OCI-LY7 (cell line): ENCODE measurements around the gene SLCO1A2. TPM values are rescaled to one million over a fixed set of nuclear protein-coding genes. Genes with fewer than 3 reads are reported as not detected.
A peak's percentile ranks its signal among the peaks of the same experiment; 100 is the strongest.
"Not testable (repeated sequence)": the region's sequence is repeated elsewhere in the genome, so short reads cannot be mapped to it uniquely, and the experiment has no call there.

ENCODE experiments used
- Bru-seq: library from RNA; stranded (reverse); fragments of 400-500 nt; gene quantifications from one replicate; lab custom pipeline; 2021; lab: Mats Ljungman, UMichigan
- BruChase-seq, 2 experiments: library from RNA; stranded (reverse); fragments of 400-500 nt; gene quantifications; one replicate each; lab custom pipeline; 2021; lab: Mats Ljungman, UMichigan
- BruUV-seq: library from RNA; stranded (reverse); fragments of 400-500 nt; replicated peaks from 2 replicates; lab custom pipeline; 2021; lab: Mats Ljungman, UMichigan
- CTCF ChIA-PET: fragments of 300-600 bp; sonication (Branson Sonifier 250); formaldehyde crosslinking; loops from one replicate; lab custom pipeline; 2022; ENCODE audit warnings: antibody characterized with exemption; ENCODE audit not compliant: unreplicated experiment; lab: Charles Lee
- POLR2A ChIA-PET: fragments of 300-600 bp; sonication (Branson Sonifier 250); formaldehyde crosslinking; loops from one replicate; lab custom pipeline; 2022; ENCODE audit warnings: antibody characterized with exemption; lab: Charles Lee
- DNase-seq: peaks from one replicate; pipeline ENCODE4 v3.0.0-alpha.2; 2015; ENCODE audit warnings: low spot score
- H2AFZ ChIP-seq: fragments of 200-600 bp; sonication (generic), shearing (Covaris generic); 2 replicates; pipeline ENCODE4 v1.6.1; 2014; ENCODE audit warnings: mild to moderate bottlenecking, antibody characterized with exemption, low read length, moderate library complexity
- H3K27ac ChIP-seq: fragments of 200-600 bp; sonication (generic); 2 replicates; pipeline ENCODE4 v1.5.1; 2014; ENCODE audit warnings: mixed run types, low read depth, mild to moderate bottlenecking, moderate library complexity, low read length, inconsistent platforms; ENCODE audit not compliant: poor library complexity, severe bottlenecking
- H3K36me3 ChIP-seq: fragments of 200-600 bp; sonication (generic); 2 replicates; pipeline ENCODE4 v1.6.1; 2014; ENCODE audit warnings: mild to moderate bottlenecking, antibody characterized with exemption, low read length, moderate library complexity, mixed read lengths; ENCODE audit not compliant: insufficient read depth
- H3K4me1 ChIP-seq: fragments of 200-600 bp; sonication (generic); 2 replicates; pipeline ENCODE4 v1.5.1; 2014; ENCODE audit warnings: mild to moderate bottlenecking, low read length; ENCODE audit not compliant: insufficient read depth, poor library complexity, severe bottlenecking
- H3K4me2 ChIP-seq: fragments of 200-600 bp; sonication (generic); 2 replicates; pipeline ENCODE4 v1.6.1; 2014; ENCODE audit warnings: mild to moderate bottlenecking, low read length
- H3K4me3 ChIP-seq: fragments of 200-600 bp; sonication (generic); 2 replicates; pipeline ENCODE4 v1.5.1; 2014; ENCODE audit warnings: mild to moderate bottlenecking, low read depth, low read length; ENCODE audit not compliant: poor library complexity, severe bottlenecking
- H3K79me2 ChIP-seq: fragments of 200-600 bp; sonication (generic); 2 replicates; pipeline ENCODE4 v1.6.1; 2016; ENCODE audit warnings: low read depth, mild to moderate bottlenecking, low read length, moderate library complexity, mixed read lengths; ENCODE audit not compliant: insufficient read depth
- H3K9me2 ChIP-seq: fragments of 200-600 bp; sonication (generic); 2 replicates; pipeline ENCODE4 v1.6.1; 2016; ENCODE audit warnings: mild to moderate bottlenecking, low read length, mixed read lengths; ENCODE audit not compliant: insufficient read depth
- H3K9me3 ChIP-seq: fragments of 200-600 bp; sonication (generic); 2 replicates; pipeline ENCODE4 v1.6.1; 2014; ENCODE audit warnings: mild to moderate bottlenecking, mixed run types, low read length, mixed read lengths
- H4K20me1 ChIP-seq: fragments of 200-600 bp; sonication (generic); 2 replicates; pipeline ENCODE4 v1.6.1; 2014; ENCODE audit warnings: mild to moderate bottlenecking, antibody characterized with exemption, low read length, moderate library complexity, mixed read lengths; ENCODE audit not compliant: insufficient read depth
- CTCF ChIP-seq: fragments of 200-600 bp; sonication (generic); conservative IDR thresholded peaks from 2 replicates; pipeline ENCODE4 v1.5.1; 2014; ENCODE audit warnings: mild to moderate bottlenecking, antibody characterized with exemption, low read length, moderate library complexity, mixed read lengths
- EZH2phosphoT487 ChIP-seq: fragments of 200-600 bp; sonication (generic); IDR thresholded peaks from 2 replicates; pipeline ENCODE4 v1.6.1; 2018; ENCODE audit warnings: low read depth, borderline replicate concordance, mild to moderate bottlenecking, mixed run types, antibody characterized with exemption, low read length, moderate library complexity, mixed read lengths
- intact Hi-C: fragments of 100-400 bp; cut with micrococcal nuclease; formaldehyde crosslinking; loops from one replicate; pipeline ENCODE4 v1.10.0; 2022; ENCODE audit not compliant: unreplicated experiment
- long read RNA-seq: library from polyadenylated mRNA; stranded (forward); transcript quantifications from one replicate; pipeline ENCODE4 v2.0.0, GENCODE V29; 2022
- total RNA-seq, 2 experiments: library from RNA; depleted of rRNA in 1 of 2; stranded (reverse); fragments of >200 nt in 1 of 2; shearing (Covaris generic) in 1 of 2; gene quantifications; 2 replicates each; pipeline ENCODE4 v1.2.3, GENCODE V29; 2014 to 2022

Gene SLCO1A2, protein sequence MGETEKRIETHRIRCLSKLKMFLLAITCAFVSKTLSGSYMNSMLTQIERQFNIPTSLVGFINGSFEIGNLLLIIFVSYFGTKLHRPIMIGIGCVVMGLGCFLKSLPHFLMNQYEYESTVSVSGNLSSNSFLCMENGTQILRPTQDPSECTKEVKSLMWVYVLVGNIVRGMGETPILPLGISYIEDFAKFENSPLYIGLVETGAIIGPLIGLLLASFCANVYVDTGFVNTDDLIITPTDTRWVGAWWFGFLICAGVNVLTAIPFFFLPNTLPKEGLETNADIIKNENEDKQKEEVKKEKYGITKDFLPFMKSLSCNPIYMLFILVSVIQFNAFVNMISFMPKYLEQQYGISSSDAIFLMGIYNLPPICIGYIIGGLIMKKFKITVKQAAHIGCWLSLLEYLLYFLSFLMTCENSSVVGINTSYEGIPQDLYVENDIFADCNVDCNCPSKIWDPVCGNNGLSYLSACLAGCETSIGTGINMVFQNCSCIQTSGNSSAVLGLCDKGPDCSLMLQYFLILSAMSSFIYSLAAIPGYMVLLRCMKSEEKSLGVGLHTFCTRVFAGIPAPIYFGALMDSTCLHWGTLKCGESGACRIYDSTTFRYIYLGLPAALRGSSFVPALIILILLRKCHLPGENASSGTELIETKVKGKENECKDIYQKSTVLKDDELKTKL
- total RNA-seq (2014; rRNA removed; shearing (Covaris generic)) (not detected in 2 replicates), total RNA-seq (2022) (not detected in 2 replicates), Bru-seq, nascent RNA (not detected), BruChase-seq, experiment 1, labeled RNA remaining after a 6-hour chase (percentile 4 among the genes with signal in this experiment), BruChase-seq, experiment 2, labeled RNA remaining after a 2-hour chase (percentile 1 among the genes with signal in this experiment)
- long read RNA-seq: 0 reads

DNA sequence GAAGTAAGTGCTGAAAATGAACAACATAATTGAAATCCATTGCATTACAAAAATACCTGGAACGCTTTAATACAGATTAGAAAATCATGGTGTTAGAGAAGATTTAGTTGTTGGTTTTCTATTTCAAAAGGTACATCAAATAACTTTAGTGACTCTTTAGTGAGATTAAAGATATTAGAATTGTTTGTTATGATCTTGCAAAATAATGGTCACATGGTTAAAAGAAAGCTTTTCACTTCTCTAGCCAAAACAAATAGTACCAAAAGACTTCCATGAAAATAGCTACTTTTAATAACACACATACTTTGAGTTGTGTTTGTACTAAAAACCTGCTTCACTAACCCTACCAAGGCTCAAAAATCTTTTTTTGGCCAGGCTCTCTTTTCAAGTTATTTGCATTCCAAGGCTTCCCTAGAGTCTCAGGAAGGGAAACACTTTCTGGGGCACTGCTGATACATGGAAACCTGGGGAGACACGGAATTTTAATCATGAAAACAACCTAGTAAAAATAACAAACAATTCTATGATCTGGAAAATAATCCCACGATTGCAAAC, at the start of gene SLCO1A2:
TSS of gene SLCO1A2 (minus strand) at position 147 of the 555 bp plus-strand sequence. CDS start 270 bp downstream, outside the sequence.
- no peaks in the 10 kb centered on the region for H3K4me1 ChIP-seq

DNA sequence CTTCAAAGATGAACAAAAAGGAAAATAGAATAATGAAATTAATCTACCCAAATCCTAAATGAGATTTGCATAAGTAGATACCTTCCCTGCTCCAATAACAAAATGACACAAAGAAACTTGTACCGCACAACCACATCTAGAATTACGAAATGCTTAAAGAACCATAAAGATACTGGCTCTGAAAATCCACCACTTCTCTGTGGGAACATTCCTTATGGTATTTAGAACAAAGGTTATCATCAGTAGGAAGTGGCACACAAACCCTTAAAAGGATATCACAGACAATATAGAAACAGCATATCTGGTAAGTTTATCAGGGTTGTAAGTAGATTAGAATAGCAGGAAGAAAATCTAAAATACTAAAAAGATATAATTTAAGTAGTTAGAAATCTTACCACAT, 49.5 kb upstream of the SLCO1A2 start:
- no peak for DNase-seq
- Histone ChIP-seq H3K4me3 (no peak overlapping the region), H3K9me3 (no peaks in the 10 kb centered on the region), H3K9me2 (no peaks in the 10 kb centered on the region), H3K79me2 (no peaks in the 10 kb centered on the region), H3K4me2 (no peak overlapping the region), H2AFZ (no peak overlapping the region), H3K27ac (no peak overlapping the region), H3K4me1 (no peaks in the 10 kb centered on the region), H4K20me1 (no peaks in the 10 kb centered on the region), H3K36me3 (no peaks in the 10 kb centered on the region)
- intact Hi-C loops: no loop called here
- no TSS peak for BruUV-seq
- no peak for TF ChIP-seq CTCF
- no peak for TF ChIP-seq EZH2phosphoT487
- ChIA-PET POLR2A (no interaction called here), CTCF (no interaction called here)

More for the DNA sequence above, at the start of gene SLCO1A2:
- intact Hi-C loops: no loop called here
- no peak within 1 kb of the TSS for H3K27ac ChIP-seq
- H3K9me2 ChIP-seq: no peaks in the 10 kb centered on the region
- no peak within 1 kb of the TSS for H2AFZ ChIP-seq
- POLR2A ChIA-PET: no interaction called here
- H3K9me3 ChIP-seq: peaks cover 15% of the 10 kb centered on the region; the same call in 1 of the 2 replicates
- TF ChIP-seq CTCF (no peak), EZH2phosphoT487 (no peak)
- H3K36me3 ChIP-seq: no peaks in the 10 kb centered on the region
- CTCF ChIA-PET: no interaction called here
- BruUV-seq: no TSS peak
- H3K4me3 ChIP-seq: no peak within 1 kb of the TSS
- DNase-seq: no peak
- no peaks in the 10 kb centered on the region for H3K79me2 ChIP-seq
- H3K4me2 ChIP-seq: no peak within 1 kb of the TSS
- H4K20me1 ChIP-seq: no peaks in the 10 kb centered on the region

DNA sequence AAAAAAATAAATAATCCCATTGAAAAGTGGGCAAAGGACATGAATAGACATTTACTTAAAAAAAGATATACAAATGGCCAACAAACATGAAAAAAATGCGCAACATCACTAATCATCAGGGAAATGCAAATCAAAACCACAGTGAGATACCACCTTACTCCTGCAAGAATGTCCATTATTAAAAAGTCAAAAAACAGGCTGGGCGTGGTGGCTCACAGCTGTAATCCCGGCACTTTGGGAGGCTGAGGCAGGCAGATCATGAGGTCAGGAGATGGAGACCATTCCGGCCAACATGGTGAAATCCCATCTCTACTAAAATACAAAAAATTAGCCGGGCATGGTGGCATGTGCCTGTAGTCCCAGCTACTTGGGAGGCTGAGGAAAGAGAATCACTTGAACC, 46.6 kb upstream of the SLCO1A2 start:
- H3K9me2 ChIP-seq, H4K20me1 ChIP-seq, H3K79me2 ChIP-seq, H3K27ac ChIP-seq, BruUV-seq, H3K9me3 ChIP-seq, H2AFZ ChIP-seq, H3K36me3 ChIP-seq, CTCF ChIA-PET, intact Hi-C loops, H3K4me3 ChIP-seq, DNase-seq, H3K4me1 ChIP-seq, H3K4me2 ChIP-seq: not testable (repeated sequence)
- POLR2A ChIA-PET: interaction anchor here (0.6 kb wide), 1 partner anchor 1057 kb away, joined by 3 read pairs; no protein-coding TSS in a partner anchor
